NCI-H82 treated with DMSO at 0.1 percent for 48 hours (cell line): ENCODE measurements around the gene MIA2.

ENCODE experiments used
- DNase-seq: peaks from one replicate; lab custom pipeline; 2025; ENCODE audit not compliant: unreplicated experiment; lab: John Stamatoyannopoulos, UW

The MIA2 gene

DNA sequence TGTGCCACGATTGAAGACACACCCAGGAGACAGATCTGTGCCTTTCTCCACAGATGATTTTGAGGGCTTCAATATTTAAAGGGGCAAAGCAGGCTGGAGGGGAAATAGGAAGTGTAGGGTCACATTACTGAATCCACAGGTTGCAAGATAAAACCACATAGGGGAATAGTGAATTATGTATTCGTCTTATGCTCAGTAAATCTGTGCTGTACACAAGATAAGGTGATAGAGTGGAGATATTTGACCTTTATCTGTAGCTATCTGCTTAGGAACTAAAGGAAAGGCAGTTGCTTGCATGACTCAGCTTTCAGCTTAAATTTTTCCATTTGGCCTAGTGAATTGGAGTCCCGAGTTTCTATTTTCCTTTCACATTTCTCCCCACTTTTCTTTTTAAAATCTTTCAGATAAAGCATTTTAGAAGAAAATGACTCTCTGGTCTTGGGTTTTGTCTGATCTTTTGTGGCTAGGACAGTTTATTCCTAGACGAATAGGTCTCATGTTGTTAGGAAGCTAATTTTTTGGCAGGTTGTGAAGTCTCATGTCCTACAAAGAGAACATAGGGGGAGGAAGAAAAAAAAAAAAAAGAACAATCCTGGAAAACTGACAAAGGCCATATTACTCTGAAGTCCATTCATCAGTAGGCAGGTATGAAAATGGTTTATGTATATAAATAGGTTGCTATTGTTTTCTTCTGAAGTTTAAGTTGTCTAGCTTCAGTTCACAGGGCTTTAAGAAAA, 143.1 kb downstream of the MIA2 start:
- no peak for DNase-seq

DNA sequence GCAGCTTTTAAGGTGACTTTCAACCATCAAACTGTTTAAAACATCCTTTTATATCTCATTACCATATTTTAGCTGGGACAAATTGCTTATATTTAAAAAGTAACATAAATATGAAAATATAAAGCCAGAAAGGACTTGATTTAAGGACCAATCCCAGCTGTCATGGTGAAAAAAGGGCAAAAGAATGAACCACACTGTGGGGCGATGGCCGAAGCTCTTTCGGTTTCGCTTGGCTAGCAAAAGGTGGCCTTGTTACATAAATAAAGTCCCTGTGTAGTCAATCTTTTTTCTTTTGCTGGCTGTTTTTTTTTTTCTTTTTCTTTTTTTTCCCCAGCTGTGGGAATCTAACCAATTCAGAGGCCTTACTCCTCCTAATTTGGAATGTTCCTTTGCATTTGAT, 147.7 kb downstream of the MIA2 start:
- no peak for DNase-seq

DNA sequence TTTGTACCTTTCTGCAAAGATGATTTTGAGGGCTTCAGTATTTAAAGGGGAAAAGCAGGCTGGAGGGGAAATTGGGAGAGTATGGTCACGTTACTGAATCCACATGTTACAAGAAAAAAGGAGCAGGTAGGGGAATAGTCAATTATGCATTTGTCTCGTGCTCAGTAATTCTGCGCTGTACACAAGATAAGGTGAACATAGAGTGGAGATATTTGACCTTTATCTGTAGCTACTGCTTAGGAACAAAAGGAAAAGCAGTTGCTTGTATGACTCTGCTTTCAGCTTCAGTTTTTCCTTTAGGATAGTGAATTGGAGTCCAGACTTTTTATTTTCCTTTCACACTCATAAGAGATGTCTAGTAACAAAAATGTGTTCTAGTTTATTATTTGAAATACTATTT, 148.7 kb downstream of the MIA2 start:
- DNase-seq = no peak

DNA sequence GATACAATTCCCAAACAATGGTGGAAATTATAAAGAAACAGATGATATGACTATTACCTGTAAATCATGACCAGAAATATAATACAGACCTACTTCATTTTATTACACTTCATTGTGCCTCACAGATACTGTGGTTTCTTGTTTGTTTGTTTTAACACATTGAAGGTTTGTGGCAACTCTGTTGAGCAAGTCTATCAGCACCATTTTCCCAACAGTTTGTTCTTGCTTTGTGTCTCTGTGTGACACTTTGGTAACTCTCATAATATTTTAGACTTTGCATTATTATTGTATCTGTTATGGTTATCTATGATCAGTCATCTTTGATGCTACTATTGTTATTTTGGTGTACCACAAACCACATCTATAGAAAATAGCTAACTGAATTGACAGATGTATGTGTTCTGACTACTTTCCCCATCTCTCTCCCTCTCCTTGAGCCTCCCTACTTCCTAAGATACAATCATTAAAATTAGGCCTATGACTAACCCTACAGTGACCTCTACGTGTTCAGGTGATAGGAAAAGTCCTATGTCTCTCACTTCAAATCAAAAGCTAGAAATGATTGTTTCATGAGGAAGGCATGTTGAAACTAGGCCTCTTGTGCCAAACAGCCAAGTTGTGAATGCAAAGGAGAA, 149.4 kb downstream of the MIA2 start:
- no peak for DNase-seq

DNA sequence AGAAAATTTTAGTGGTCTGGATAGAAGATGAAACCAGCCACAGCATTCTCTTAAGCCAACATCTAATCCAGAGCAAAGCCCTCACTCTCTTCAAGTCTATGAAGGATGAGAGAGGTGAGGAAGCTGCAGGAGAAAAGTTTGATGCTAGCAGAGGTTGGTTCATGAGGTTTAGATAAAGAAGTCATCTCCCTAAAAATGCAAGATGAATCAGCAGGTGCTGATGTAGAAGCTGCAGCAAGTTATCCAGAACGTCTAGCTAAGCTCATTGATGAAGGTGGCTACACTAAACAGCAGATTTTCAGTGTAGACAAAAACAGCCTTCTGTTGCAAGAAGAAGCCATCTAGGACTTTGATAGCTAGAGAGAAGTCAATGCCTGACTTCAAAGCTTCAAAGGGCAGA, 150.0 kb downstream of the MIA2 start:
- DNase-seq = no peak

DNA sequence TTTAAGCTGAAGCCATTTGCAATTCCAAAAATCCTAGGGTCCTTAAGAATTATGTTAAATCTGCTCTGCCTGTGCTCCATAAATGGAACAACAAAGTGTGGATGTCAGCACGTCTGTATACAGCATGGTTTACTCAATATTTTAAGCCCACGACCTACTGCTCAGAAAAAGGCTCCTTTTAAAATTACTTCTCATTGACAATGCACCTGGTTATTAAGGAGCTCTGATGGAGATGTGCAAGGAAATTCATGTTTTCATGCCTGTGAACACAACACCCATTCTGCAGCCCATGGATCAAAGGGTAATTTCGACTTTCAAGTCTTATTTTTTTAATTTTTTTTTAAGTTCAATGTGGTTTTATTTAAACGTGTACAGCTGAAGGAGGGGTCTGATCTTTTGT, 150.5 kb downstream of the MIA2 start:
- DNase-seq = no peak

DNA sequence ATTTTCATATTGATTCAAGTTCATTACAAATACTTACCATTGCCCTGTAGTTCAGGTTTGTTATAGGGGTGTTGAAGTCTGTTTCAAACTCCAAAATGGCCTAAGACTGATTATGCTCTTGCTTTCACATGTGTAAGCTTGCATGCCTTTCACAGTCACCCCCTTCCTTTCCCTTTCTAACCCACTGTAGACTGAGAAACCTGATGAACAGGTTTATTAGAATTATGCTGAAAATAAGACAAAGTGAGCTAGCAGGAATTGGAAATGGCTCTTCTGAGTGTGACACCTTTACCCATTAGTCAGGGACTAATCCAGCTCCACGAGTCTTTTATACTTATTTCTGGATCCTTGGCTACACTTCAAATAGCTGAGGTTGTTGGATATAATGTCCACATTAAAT, 159.6 kb downstream of the MIA2 start:
- DNase-seq = no peak

DNA sequence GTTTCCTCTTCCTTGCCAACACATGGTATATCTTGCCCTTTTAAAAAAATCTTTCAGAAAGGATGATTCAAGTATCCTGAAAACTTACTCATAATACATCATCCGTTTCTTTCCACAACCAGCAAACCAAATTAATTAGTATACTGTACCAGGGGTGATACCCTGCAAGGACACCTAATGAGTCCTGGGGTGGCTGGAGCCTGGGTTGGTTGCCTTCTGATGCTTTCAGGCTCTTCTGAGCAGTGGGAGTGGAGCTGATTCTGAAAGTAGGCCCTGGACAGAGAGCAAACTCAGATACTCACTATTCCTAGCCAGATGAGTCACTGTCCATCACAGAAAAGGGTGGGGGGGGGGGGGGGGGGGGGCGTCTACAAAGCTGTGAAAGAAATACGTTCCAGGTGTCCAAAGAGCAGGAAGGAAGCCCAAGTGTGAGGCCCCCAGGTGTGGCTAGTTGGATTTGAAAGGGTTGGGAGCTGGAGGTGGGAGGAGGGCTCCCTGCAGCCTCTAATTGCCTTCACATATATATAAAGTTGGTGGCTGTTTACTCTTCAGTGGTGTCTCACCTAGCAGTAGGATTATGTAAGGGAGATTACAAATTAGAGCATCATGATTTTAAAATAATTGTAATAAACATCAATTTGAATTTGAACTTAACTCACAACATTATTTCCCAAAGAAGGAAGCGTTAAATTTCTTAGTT, 162.0 kb downstream of the MIA2 start:
- no peak for DNase-seq

DNA sequence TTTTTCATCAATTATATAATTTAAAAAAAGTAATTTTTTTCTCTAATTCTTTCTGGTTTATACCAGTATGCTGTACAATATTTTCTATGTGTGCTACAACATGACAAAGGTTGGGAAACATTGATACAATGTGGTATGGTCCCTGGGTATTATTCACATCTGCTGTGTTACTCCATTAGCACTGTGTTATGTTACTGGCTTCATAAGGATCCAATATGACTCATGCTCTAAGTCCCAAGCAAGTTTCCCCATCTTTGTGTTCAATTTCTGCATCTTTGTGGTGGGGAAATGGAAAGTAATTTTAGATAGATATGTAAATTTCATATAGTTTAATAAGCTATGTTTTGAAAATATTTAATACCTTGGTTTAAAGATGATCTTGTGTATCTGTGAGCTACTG, 162.7 kb downstream of the MIA2 start:
- no peak for DNase-seq

DNA sequence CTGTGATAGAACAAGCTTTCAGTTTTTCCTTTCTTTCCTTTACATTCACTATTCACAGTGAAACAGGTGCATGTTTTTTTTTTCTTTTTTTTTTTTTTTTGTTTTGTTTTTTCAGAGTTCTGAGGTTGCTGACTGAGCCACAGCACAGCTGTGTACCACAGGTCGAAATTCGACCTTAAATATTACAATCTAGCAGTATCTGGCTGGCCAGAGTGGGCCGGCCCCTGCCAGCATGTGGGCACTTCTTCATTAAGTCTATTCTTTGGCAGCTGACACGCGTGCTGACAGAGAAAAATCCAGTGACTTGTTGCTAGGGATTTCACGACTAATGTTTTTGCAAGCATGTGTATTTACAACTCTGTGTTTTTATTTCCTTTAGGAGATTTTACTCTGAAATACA, 164.7 kb downstream of the MIA2 start:
- no peak for DNase-seq

DNA sequence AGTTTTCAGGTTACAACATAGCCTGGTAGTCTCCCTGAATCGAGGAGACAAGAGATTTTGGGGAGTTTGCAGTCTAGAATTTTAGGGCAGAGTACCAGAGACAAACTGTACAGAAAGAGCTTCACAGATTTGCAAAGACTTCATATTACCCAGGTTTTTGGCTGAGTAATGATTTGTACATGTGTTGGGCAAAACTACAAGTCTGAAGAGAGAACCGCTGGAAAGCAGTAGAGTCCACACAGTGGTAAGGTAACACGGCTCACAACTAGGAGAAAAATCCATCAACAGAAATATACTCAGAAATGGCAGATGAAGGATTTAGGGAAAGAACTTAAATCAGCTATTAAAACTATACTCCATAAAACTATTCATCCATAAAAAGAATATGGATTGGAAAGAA, 172.8 kb downstream of the MIA2 start:
- no peak for DNase-seq

DNA sequence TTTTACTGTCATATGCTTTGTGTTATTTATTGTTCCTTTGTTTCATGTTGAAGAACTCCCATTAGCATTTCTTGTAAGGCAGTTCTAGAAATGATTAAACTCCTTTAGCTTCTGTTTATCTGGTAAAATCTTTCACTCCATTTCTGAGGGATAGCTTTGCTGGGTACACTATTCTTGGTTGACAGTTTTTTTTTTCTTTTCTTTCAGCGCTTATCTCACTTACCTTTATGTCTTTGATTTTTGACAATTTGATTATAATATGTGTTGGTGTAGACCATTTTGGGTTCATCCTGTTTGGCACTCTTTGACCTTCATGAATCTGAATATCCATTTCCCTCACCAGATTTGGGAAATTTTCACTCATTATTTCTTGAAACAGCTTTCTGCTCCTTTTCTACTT, 182.4 kb downstream of the MIA2 start:
- DNase-seq = no peak

DNA sequence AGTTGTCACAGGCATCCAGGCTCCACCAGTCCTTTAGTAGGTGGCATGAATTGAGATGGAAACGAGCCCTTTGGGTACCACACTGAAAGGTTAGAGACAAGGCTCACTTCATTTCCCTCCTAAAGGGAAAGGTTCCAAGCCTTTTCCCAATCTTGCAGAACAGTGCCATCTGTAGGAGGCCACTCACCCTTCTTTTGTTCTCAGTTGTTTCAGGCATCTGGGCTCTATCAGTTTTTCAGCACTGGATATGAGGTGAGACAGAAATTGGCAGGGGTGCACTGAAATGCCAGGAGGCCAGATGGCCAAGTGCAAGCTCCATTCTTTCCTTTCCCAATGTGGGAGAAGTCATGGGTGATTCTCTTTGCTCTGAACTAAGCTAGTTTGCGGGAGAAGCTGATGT, 183.3 kb downstream of the MIA2 start:
- no peak for DNase-seq

DNA sequence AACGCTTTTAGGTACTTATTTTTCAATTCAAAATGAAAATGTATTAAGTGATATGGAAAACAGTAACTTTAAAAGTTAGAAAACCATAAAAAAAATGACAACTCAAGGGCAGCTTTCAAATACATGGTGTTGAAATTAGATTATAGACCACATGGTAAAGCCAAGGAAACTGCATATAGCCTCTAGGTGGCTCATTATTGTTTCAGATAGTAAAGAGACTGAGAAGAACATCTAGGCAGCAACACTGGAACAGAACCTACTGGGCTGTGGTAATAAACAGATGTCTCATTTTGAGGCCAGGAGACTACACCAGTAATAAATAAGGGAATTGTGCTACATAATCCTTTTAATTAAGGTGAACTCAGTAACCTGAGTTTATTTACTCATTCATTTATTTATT, 185.6 kb downstream of the MIA2 start:
- no peak for DNase-seq

DNA sequence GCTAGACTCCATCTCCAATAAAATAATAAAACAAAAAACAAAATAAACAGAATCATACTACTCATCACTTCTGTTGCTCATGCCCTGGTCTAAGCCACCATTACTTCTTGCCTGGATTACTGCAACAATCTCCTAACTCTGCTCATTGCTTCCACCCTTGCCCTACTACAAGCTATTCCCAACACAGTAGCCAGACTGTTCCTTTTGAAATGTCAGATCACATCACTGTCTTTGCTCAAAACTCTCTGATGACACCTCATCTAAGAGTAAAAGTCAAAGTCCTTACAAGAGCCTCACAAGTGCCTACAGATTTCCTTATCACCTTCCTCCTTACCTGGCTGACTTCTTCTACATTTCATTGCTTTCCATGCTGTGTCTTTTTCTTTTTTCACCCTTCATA, 188.5 kb downstream of the MIA2 start:
- no peak for DNase-seq

DNA sequence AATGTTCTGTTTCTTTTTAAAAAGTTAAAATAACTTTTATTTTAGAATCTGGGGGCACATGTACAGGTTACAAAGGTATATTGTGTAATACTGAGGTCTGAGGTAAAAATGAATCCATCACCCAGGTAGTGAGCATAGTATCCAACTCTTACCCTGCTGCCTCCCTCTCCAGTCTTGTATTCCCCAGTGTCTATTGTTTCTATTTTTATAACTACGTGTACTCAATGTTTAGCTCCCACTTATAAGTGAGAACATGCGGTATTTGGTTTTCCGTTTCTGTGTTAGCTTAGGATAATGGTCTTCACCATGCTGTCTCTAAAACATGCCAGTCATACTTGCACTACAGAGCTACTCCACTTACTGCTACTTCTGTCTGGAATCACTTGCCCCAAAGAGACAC, 190.1 kb downstream of the MIA2 start:
- DNase-seq = no peak

DNA sequence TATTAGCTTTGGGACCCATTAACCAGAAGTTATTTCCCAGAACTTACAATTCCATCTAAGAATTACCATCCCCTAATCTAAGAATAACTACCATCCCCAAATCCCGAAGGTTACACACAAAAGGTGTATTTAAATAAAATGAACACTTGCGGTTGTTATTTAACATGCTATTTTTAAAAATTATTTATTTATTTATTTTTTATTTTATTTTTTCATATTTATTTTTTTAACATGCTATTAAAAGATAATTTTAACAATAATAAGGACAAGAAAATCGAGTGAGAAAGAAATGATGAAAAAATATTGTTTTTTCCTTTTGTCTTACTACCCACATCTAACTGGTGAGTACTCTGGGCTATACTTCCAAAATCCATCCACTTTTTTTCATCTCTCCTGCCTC, 192.2 kb downstream of the MIA2 start:
- DNase-seq = no peak

DNA sequence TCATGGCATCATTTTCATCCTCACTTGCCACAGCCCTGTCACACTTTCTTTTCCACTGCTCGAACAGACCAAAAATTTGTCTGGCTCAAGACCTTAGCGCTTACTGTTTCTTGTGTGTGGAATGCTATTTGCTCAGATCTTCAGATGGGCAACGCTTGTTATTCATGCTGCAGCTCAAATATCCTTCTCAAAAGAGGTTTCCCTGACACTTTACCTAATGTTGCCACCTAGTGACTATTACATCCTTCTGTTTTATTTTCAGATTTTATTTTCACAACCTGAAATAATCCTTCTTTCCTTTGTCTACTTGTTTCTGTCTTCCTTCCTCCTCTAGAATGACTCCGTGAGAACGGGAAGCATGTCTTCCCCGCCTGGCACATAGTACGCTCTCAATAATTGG, 192.9 kb downstream of the MIA2 start:
- DNase-seq = no peak

DNA sequence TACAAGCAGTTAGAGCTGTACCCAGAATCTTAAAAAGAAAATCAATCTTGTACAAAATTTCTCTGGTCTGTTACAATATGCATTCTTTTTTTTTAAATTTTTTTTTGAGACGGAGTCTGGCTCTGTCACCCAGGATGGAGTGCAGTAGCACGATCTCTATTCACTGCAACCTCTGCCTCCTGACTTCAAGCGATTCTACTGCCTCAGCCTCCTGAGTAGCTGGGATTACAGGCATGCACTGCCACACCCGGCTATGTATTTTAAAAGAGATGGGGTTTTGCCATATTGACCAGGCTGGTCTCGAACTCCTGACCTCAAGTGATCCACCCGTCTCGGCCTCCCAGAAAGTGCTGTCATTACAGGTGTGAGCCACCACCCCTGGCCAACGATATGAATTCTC, 194.4 kb downstream of the MIA2 start:
- DNase-seq = no peak

DNA sequence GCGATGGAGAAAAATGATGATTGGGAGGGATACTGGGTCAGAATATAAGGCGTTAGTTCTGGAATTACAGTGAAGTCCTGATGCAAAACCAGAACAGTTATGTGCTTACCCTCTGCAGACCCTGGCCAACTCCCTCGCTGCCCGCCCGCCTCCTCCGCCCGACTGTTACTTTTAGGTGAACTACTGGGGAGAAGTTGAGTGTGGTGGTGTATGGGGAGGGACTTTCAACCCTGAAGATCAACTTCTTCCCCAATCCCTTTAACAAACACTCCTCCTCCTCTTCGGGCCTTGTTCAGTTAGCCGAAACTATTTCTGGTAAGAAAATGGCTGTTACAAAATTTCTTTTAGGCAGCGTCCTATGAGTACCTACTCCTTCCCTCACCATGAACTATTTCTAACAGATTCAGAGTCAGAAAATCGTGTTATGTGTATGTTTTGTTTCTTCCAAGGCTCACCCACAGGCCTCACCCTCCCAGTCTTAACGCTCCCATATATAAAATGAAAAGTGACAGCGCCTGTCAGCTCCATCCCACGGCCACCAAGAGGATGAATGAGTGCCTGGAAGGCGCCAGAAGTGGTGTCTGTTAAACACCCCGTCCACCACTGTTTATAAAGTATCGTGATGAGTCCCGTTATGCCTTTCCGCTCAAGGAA, 197.2 kb downstream of the MIA2 start:
- no peak for DNase-seq

DNA sequence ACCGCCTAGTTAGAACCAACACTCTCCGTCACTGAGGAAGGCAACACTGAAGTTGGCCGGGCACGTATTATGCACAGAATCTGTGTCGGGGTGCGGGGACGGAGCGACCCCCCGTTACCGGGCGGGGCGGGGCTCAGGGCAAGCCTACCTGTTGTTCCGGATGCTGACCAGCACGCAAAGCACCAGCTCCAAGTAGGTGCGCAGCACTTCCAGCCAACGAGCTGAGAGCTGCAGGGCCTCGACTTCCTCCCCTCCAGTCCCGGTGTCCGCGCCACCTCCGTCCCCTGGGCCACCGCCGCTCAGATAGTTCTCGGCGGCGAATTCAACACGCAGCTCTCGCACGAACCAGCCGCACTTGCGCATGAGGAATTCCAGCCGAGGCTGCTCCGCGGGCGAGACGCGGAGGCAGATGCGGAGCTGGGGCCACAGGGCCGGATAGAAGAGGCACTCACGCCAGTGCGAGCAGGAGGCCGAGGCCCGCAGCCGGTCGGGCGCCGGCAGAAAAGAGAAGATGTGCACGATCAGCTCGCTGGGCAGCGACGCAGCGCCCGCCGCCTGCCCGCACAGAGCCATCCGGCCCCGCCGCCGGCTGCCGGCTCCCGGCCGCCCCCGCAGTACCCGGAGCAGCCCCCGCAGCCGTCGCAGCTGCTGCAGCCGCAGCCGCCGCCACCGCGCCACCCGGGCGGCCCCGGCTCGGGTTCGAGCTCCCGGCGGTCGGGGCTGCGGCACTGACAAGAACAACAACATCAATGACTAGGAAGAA, 197.9 kb downstream of the MIA2 start:
- no peak for DNase-seq
